Measurements from ENCODE around the gene PAPPA.

PAPPA gene

GRCh38 chr9:116300360-116300870 lies 146.8 kb downstream of the PAPPA start:
- TF ChIP-seq FOXP2 (optimal IDR thresholded peaks at IDR 0.05; ENCODE audit: control extremely low read depth, extremely low read length, insufficient read depth) (no peak), EZH2 (IDR thresholded peaks at IDR 0.05) (no peak), POLR2AphosphoS5 (IDR thresholded peaks at IDR 0.05; ENCODE audit: borderline replicate concordance, low read depth, low read length) (no peak)
- H3K9me3 ChIP-seq (ENCODE audit: low read depth, low read length): no peaks in the 10 kb centered on the region
- peaks cover 99% of the 10 kb centered on the region for H3K36me3 ChIP-seq (ENCODE audit: insufficient read depth, low read length)
- no peak overlapping the region for H3K9ac ChIP-seq (ENCODE audit: insufficient read length)
- no peak for DNase-seq (ENCODE audit: low read depth, low spot score)
- peak overlapping the region; percentile 28; the same call in 1 of the 2 replicates for H3K27ac ChIP-seq
- no peak overlapping the region for H3K4me3 ChIP-seq

GRCh38 chr9:116303270-116303669 lies 149.7 kb downstream of the PAPPA start:
- H3K9ac ChIP-seq (ENCODE audit: insufficient read length): no peak overlapping the region
- TF ChIP-seq FOXP2 (optimal IDR thresholded peaks at IDR 0.05; ENCODE audit: control extremely low read depth, extremely low read length, insufficient read depth): no peak
- no peak for TF ChIP-seq POLR2AphosphoS5 (IDR thresholded peaks at IDR 0.05; ENCODE audit: borderline replicate concordance, low read depth, low read length)
- TF ChIP-seq EZH2 (IDR thresholded peaks at IDR 0.05): no peak
- no peak overlapping the region for H3K4me3 ChIP-seq
- peaks cover 99% of the 10 kb centered on the region for H3K36me3 ChIP-seq (ENCODE audit: insufficient read depth, low read length)
- no peak for DNase-seq (ENCODE audit: low read depth, low spot score)
- H3K9me3 ChIP-seq (ENCODE audit: low read depth, low read length): no peaks in the 10 kb centered on the region
- no peak overlapping the region for H3K27ac ChIP-seq

- no peak overlapping the region for H3K9ac ChIP-seq (ENCODE audit: insufficient read length)
- H3K27ac ChIP-seq: peak overlapping the region; percentile 32; the same call in 1 of the 2 replicates
- H3K4me3 ChIP-seq: no peak overlapping the region
- no peak for DNase-seq (ENCODE audit: low read depth, low spot score)
- TF ChIP-seq EZH2 (IDR thresholded peaks at IDR 0.05) (no peak), POLR2AphosphoS5 (IDR thresholded peaks at IDR 0.05; ENCODE audit: borderline replicate concordance, low read depth, low read length) (no peak), FOXP2 (optimal IDR thresholded peaks at IDR 0.05; ENCODE audit: control extremely low read depth, extremely low read length, insufficient read depth) (no peak)
- H3K36me3 ChIP-seq (ENCODE audit: insufficient read depth, low read length): peaks cover 99% of the 10 kb centered on the region
- no peaks in the 10 kb centered on the region for H3K9me3 ChIP-seq (ENCODE audit: low read depth, low read length)
These were observed 150.4 kb downstream of the PAPPA start for GRCh38 chr9:116303886-116304538.

- no peaks in the 10 kb centered on the region for H3K9me3 ChIP-seq (ENCODE audit: low read depth, low read length)
- no peak overlapping the region for H3K4me3 ChIP-seq
- H3K36me3 ChIP-seq (ENCODE audit: insufficient read depth, low read length): peaks cover 99% of the 10 kb centered on the region
- H3K27ac ChIP-seq: no peak overlapping the region
- TF ChIP-seq POLR2AphosphoS5 (IDR thresholded peaks at IDR 0.05; ENCODE audit: borderline replicate concordance, low read depth, low read length) (no peak), FOXP2 (optimal IDR thresholded peaks at IDR 0.05; ENCODE audit: control extremely low read depth, extremely low read length, insufficient read depth) (no peak), EZH2 (IDR thresholded peaks at IDR 0.05) (no peak)
- no peak overlapping the region for H3K9ac ChIP-seq (ENCODE audit: insufficient read length)
- no peak for DNase-seq (ENCODE audit: low read depth, low spot score)
These were observed 151.2 kb downstream of the PAPPA start for GRCh38 chr9:116304761-116305160.

- Histone ChIP-seq H3K9ac (ENCODE audit: insufficient read length) (no peak overlapping the region), H3K9me3 (ENCODE audit: low read depth, low read length) (no peaks in the 10 kb centered on the region), H3K36me3 (ENCODE audit: insufficient read depth, low read length) (peaks cover 98% of the 10 kb centered on the region), H3K4me3 (no peak overlapping the region), H3K27ac (peak overlapping the region; percentile 69)
- TF ChIP-seq FOXP2 (optimal IDR thresholded peaks at IDR 0.05; ENCODE audit: control extremely low read depth, extremely low read length, insufficient read depth) (no peak), EZH2 (IDR thresholded peaks at IDR 0.05) (no peak), POLR2AphosphoS5 (IDR thresholded peaks at IDR 0.05; ENCODE audit: borderline replicate concordance, low read depth, low read length) (no peak)
- DNase-seq (ENCODE audit: low read depth, low spot score): no peak
These were observed 154.5 kb downstream of the PAPPA start for GRCh38 chr9:116308076-116308475.

- H3K36me3 ChIP-seq (ENCODE audit: insufficient read depth, low read length): peaks cover 97% of the 10 kb centered on the region
- TF ChIP-seq POLR2AphosphoS5 (IDR thresholded peaks at IDR 0.05; ENCODE audit: borderline replicate concordance, low read depth, low read length): no peak
- no peak for TF ChIP-seq EZH2 (IDR thresholded peaks at IDR 0.05)
- TF ChIP-seq FOXP2 (optimal IDR thresholded peaks at IDR 0.05; ENCODE audit: control extremely low read depth, extremely low read length, insufficient read depth): no peak
These were observed 156.5 kb downstream of the PAPPA start for GRCh38 chr9:116309900-116310611.

GRCh38 chr9:116312221-116312620 lies 158.6 kb downstream of the PAPPA start:
- no peak overlapping the region for H3K4me3 ChIP-seq
- H3K36me3 ChIP-seq (ENCODE audit: insufficient read depth, low read length): peaks cover 97% of the 10 kb centered on the region
- H3K27ac ChIP-seq: peak overlapping the region; percentile 52
- no peak for DNase-seq (ENCODE audit: low read depth, low spot score)
- TF ChIP-seq POLR2AphosphoS5 (IDR thresholded peaks at IDR 0.05; ENCODE audit: borderline replicate concordance, low read depth, low read length): no peak
- no peak for TF ChIP-seq EZH2 (IDR thresholded peaks at IDR 0.05)
- no peak for TF ChIP-seq FOXP2 (optimal IDR thresholded peaks at IDR 0.05; ENCODE audit: control extremely low read depth, extremely low read length, insufficient read depth)
- no peak overlapping the region for H3K9ac ChIP-seq (ENCODE audit: insufficient read length)
- no peaks in the 10 kb centered on the region for H3K9me3 ChIP-seq (ENCODE audit: low read depth, low read length)

More at GRCh38 chr9:116309900-116310611, 156.5 kb downstream of the PAPPA start:
- H3K9ac ChIP-seq (ENCODE audit: insufficient read length): no peak overlapping the region
- no peaks in the 10 kb centered on the region for H3K9me3 ChIP-seq (ENCODE audit: low read depth, low read length)
- H3K4me3 ChIP-seq: no peak overlapping the region
- 0 out of 2 replicates have a peak overlapping the region, but pooled peaks have one; percentile 21 for H3K27ac ChIP-seq
- no peak for DNase-seq (ENCODE audit: low read depth, low spot score)

- no peak overlapping the region for H3K27ac ChIP-seq
- no peak for TF ChIP-seq FOXP2 (optimal IDR thresholded peaks at IDR 0.05; ENCODE audit: control extremely low read depth, extremely low read length, insufficient read depth)
- no peak for TF ChIP-seq POLR2AphosphoS5 (IDR thresholded peaks at IDR 0.05; ENCODE audit: borderline replicate concordance, low read depth, low read length)
- no peak for TF ChIP-seq EZH2 (IDR thresholded peaks at IDR 0.05)
- no peak overlapping the region for H3K9ac ChIP-seq (ENCODE audit: insufficient read length)
- H3K4me3 ChIP-seq: no peak overlapping the region
- no peak for DNase-seq (ENCODE audit: low read depth, low spot score)
- no peaks in the 10 kb centered on the region for H3K9me3 ChIP-seq (ENCODE audit: low read depth, low read length)
- H3K36me3 ChIP-seq (ENCODE audit: insufficient read depth, low read length): peaks cover 98% of the 10 kb centered on the region
These were observed 160.0 kb downstream of the PAPPA start for GRCh38 chr9:116313638-116314037.
